Right lobe of liver (tissue), 6 donors: Measurements from ENCODE around the gene YIF1B. TPM values are rescaled to one million over a fixed set of nuclear protein-coding genes. Genes with fewer than 3 reads are reported as not detected.

ENCODE experiments used
- ATAC-seq, 4 donors: fragments of 200-7000 bp; cut with Tn5 transposase; one replicate each; pipeline ENCODE4 v1.9.1; 2020; ENCODE audit warnings: mild to moderate bottlenecking in 4 of 4, moderate library complexity in 4 of 4
- DNase-seq, 3 donors: peaks; one replicate each; pipeline ENCODE4 v3.0.0-alpha.2; 2020
- H3K27ac ChIP-seq, 3 donors: fragments of 200-600 bp; one replicate each; pipeline ENCODE4 v1.8.0; 2022
- H3K27me3 ChIP-seq, 2 donors: fragments of 200-600 bp; one replicate each; pipeline ENCODE4 v1.8.0; 2022
- H3K36me3 ChIP-seq, 4 donors: fragments of 200-600 bp; sonication (generic) in 1 of 4; one replicate each; pipeline versions ENCODE4 v1.5.1 to v1.8.0; 2017 to 2022; ENCODE audit warnings: control low read depth in 1 of 4
- H3K4me1 ChIP-seq, 4 donors: fragments of 200-600 bp; sonication (generic) in 1 of 4; one replicate each; pipeline versions ENCODE4 v1.5.1 to v1.8.0; 2017 to 2022; ENCODE audit warnings: control low read depth in 1 of 4
- H3K4me3 ChIP-seq, 3 donors: fragments of 200-600 bp; one replicate each; pipeline ENCODE4 v1.8.0; 2022
- H3K9me3 ChIP-seq, 4 donors: fragments of 200-600 bp; sonication (generic) in 1 of 4; one replicate each; pipeline versions ENCODE4 v1.5.1 to v1.8.0; 2017 to 2022; ENCODE audit warnings: control low read depth in 1 of 4
- CTCF ChIP-seq, 4 donors: fragments of 200-600 bp in 3 of 4; fragments of 450-650 bp in 1 of 4; IDR thresholded peaks; one replicate each; pipeline versions ENCODE4 v1.5.1 to v1.8.0; 2016 to 2022; ENCODE audit warnings: antibody characterized with exemption in 4 of 4, mild to moderate bottlenecking in 2 of 4
- POLR2A ChIP-seq: fragments of 450-650 bp; IDR thresholded peaks from one replicate; pipeline ENCODE4 v1.6.1; 2017; ENCODE audit warnings: antibody characterized with exemption, mild to moderate bottlenecking
- WGBS: methylation state at CpG from one replicate; pipeline ENCODE4 v1.1.6; 2018; ENCODE audit warnings: low coverage, low lambda C conversion rate; ENCODE audit not compliant: insufficient coverage; ENCODE audit errors: missing lambda C conversion rate; 5-methylcytosine and 5-hydroxymethylcytosine counted together
- intact Hi-C, 2 donors: fragments of 100-400 bp; cut with DNase I; formaldehyde crosslinking; loops; one replicate each; pipeline versions ENCODE4 v1.11.2 to v1.14.1; 2022
- total RNA-seq, 6 experiments: library from RNA; depleted of rRNA in 2 of 6; stranded (reverse); fragments of >200 nt in 2 of 6; fragmentation: NEBNext Ultra II Directional in 3 of 6; extraction: Animal tissue kit (Norgen Biotek cat#: 25700) in 3 of 6; gene quantifications; one replicate each; pipeline versions ENCODE4 v1.1.0 to v1.2.4, GENCODE V29; 2016 to 2023
- donor health status: DM: no; HTN: yes; CAD: no.
- donor health status: DM: no; HTN: no; CAD: no.
- donor health status: DM: no; HTN: no; CAD: no.
- donor health status: DM: no; HTN: yes; CAD: no.
- donor health status: DM: no; HTN: yes; CAD: no.

The YIF1B gene
- total RNA-seq, 6 experiments from 2014 or later = 26.3 to 69.7 (median 42.0) TPM

DNA sequence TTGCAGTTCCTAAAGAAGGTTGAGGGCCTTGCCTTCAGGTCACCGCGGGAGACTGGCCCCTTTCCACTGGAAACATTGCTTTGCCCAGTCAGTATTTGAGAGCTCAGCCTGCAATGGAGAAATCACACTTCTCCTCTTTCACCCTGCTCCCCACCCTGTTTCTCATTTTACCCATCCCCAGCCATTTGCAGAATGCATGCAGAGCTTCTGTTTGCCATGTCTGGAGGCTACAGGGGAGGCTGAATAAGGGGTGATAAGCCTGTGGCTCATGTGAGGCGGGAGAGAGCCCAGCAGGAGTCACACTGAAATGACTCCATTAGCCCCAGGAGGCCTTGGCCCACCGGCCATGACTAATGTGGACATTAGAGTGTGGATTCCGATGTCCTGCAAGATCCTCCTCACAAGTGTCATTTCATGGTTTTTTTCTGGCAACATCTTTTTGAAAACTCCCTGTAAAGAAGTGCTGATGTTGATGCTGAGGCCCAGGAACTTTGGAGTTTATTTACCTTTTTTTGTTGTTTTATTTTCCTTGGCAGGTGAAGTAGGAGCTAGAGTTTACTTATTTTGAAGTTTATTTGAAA lies 45.1 kb downstream of the YIF1B start:
- TF ChIP-seq CTCF (IDR thresholded peaks at IDR 0.05) (no peak), POLR2A (no peak)
- no peak for DNase-seq
- no peak for ATAC-seq
- H3K4me3 ChIP-seq = no peak overlapping the region
- WGBS = 58% methylated on average over 5 of the region's 5 CpGs
- H3K9me3 ChIP-seq = no peaks in the 10 kb centered on the region
- no peak overlapping the region for H3K27ac ChIP-seq
- H3K4me1 ChIP-seq = no peaks in the 10 kb centered on the region
- H3K36me3 ChIP-seq = no peaks in the 10 kb centered on the region
- intact Hi-C loops = no loop called here
- H3K27me3 ChIP-seq = no peaks in the 10 kb centered on the region

GRCh38 chr19:38268539-38268938 lies 47.2 kb downstream of the YIF1B start:
- TF ChIP-seq CTCF (IDR thresholded peaks at IDR 0.05) (no peak), POLR2A (no peak)
- Histone ChIP-seq H3K27me3 (no peaks in the 10 kb centered on the region), H3K4me1 (peaks cover 0 to 7% (median 0%) of the 10 kb centered on the region in 4 donors), H3K4me3 (no peak overlapping the region), H3K27ac (no peak overlapping the region), H3K9me3 (no peaks in the 10 kb centered on the region), H3K36me3 (no peaks in the 10 kb centered on the region)
- DNase-seq (no peak), ATAC-seq (no peak)
- intact Hi-C loops = no loop called here
- WGBS = 75% methylated on average over 8 of the region's 8 CpGs

GRCh38 chr19:38267761-38268483 lies 47.8 kb downstream of the YIF1B start:
- Histone ChIP-seq H3K9me3 (no peaks in the 10 kb centered on the region), H3K36me3 (no peaks in the 10 kb centered on the region), H3K4me3 (no peak overlapping the region), H3K4me1 (peaks cover 0 to 7% (median 0%) of the 10 kb centered on the region in 4 donors), H3K27ac (no peak overlapping the region), H3K27me3 (no peaks in the 10 kb centered on the region)
- WGBS = 65% methylated on average over 11 of the region's 12 CpGs
- no peak for DNase-seq
- intact Hi-C loops = no loop called here
- peak in 1 of 4 donors; percentile 17 for ATAC-seq
- TF ChIP-seq CTCF (IDR thresholded peaks at IDR 0.05) = no peak
- no peak for TF ChIP-seq POLR2A

GRCh38 chr19:38266981-38267597 lies 48.7 kb downstream of the YIF1B start:
- Histone ChIP-seq H3K36me3 (no peaks in the 10 kb centered on the region), H3K9me3 (no peaks in the 10 kb centered on the region), H3K4me3 (no peak overlapping the region), H3K27ac (peak overlapping the region in 1 of 3 donors; percentile 37), H3K27me3 (no peaks in the 10 kb centered on the region), H3K4me1 (peaks cover 0 to 7% (median 0%) of the 10 kb centered on the region in 4 donors)
- no peak for DNase-seq
- TF ChIP-seq CTCF (IDR thresholded peaks at IDR 0.05) (no peak), POLR2A (no peak)
- WGBS = 49% methylated on average over 11 of the region's 12 CpGs
- peak in 2 of 4 donors; percentile 16 to 33 for ATAC-seq
- intact Hi-C loops = no loop called here
